Natural killer cell (primary cell): ENCODE data around the gene WNK2. TPM values are rescaled to one million over a fixed set of nuclear protein-coding genes. Genes with fewer than 3 reads are reported as not detected.

Experiments used
- ATAC-seq, 3 donors: fragments of 150-1000 bp in 2 of 3; fragments of 200-7000 bp in 1 of 3; cut with Tn5 transposase; 1 replicate in 1 of 3; 2 replicates in 2 of 3; pipeline ENCODE4 v1.10.0; 2021; ENCODE audit warnings: mild to moderate bottlenecking in 2 of 3, moderate library complexity in 2 of 3
- DNase-seq, 2 donors: peaks; one replicate each; pipeline versions ENCODE4 v3.0.0 to v3.0.0-alpha.2; 2013 to 2021; ENCODE audit warnings: mixed read lengths in 1 of 2
- H3K27ac ChIP-seq: one replicate; pipeline ENCODE4 v1.5.1; 2013; ENCODE audit warnings: mild to moderate bottlenecking, low read length
- H3K27me3 ChIP-seq: one replicate; pipeline ENCODE4 v1.6.1; 2013; ENCODE audit warnings: low read length; ENCODE audit not compliant: control insufficient read depth, insufficient read depth
- H3K36me3 ChIP-seq: one replicate; pipeline ENCODE4 v1.6.1; 2013; ENCODE audit warnings: low read length; ENCODE audit not compliant: control insufficient read depth, insufficient read depth
- H3K4me1 ChIP-seq: one replicate; pipeline ENCODE4 v1.6.1; 2013; ENCODE audit warnings: low read length; ENCODE audit not compliant: control insufficient read depth, insufficient read depth
- H3K4me3 ChIP-seq: one replicate; pipeline ENCODE4 v1.5.1; 2013; ENCODE audit warnings: low read length
- H3K9me3 ChIP-seq: one replicate; pipeline ENCODE4 v1.6.1; 2013; ENCODE audit warnings: low read length; ENCODE audit not compliant: control insufficient read depth, insufficient read depth
- H3K27ac Mint-ChIP-seq, 2 donors: one replicate each; pipeline ENCODE4 v1.8.0; 2022; ENCODE audit warnings: mild to moderate bottlenecking in 2 of 2, mixed read lengths in 2 of 2, moderate library complexity in 1 of 2
- H3K27me3 Mint-ChIP-seq, 2 donors: one replicate each; pipeline ENCODE4 v1.8.0; 2022; ENCODE audit warnings: low read depth in 2 of 2, mixed read lengths in 2 of 2
- H3K36me3 Mint-ChIP-seq: one replicate; pipeline ENCODE4 v1.8.0; 2022; ENCODE audit warnings: mixed read lengths
- H3K4me1 Mint-ChIP-seq, 2 donors: one replicate each; pipeline ENCODE4 v1.8.0; 2022; ENCODE audit warnings: mixed read lengths in 2 of 2
- H3K4me3 Mint-ChIP-seq: one replicate; pipeline ENCODE4 v1.8.0; 2022; ENCODE audit warnings: mild to moderate bottlenecking, moderate library complexity, mixed read lengths
- H3K9me3 Mint-ChIP-seq, 2 donors: one replicate each; pipeline ENCODE4 v1.8.0; 2022; ENCODE audit warnings: mixed read lengths in 2 of 2
- WGBS: methylation state at CpG from one replicate; pipeline ENCODE4 v1.1.7; 2013; ENCODE audit warnings: missing lambda C conversion rate; ENCODE audit not compliant: insufficient coverage; 5-methylcytosine and 5-hydroxymethylcytosine counted together
- intact Hi-C: fragments of 100-400 bp; cut with micrococcal nuclease; formaldehyde crosslinking; loops from one replicate; pipeline ENCODE4 v1.14.2; 2022
- total RNA-seq, 4 donors: library from RNA; stranded (reverse); fragments of 120-200 nt in 1 of 4; gene quantifications; one replicate each; pipeline versions ENCODE4 v1.2.3 to v1.2.4, GENCODE V29; 2013 to 2022
- TF ChIP-seq, protein P1 (sequence below): fragments of 200-600 bp; IDR thresholded peaks from one replicate; pipeline ENCODE4 v1.8.0; 2022; ENCODE audit warnings: antibody characterized with exemption

Gene WNK2
- total RNA-seq, 3 donors from 2014 or later (not counting 1 experiment from before 2014, with no cell fraction given), result 0.25 TPM; not detected in 2

DNA sequence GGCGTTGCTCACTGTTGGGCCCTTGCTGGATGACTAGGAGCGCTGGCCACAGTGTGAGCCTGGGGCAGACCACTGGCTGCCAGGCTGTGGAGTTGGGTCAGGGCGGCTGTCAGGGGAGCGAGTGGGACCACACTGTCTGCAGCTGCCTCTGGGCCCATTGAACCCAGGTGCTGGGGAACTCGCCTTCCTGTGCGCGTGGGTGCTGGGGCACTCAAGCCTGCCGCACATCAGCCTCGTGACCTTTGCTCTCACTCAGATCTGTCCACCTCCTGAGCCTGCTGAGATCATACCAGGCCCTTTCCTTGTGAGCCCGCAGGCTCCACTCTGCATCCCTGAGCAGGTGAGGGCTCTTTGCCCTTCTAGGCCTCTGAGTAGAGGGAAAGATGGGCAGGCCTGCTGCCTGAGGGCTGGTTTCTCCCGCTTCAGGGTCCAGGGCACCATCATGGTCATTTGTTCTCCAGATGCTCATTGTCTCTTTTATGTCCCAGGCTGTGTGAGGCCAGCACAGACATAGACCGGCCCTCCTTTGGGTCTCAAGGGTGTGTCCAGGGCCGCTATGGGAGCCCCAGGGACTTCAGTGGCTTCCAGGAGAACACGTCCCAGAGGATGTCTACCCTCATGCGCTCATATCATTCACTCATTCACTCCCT, 26.5 kb downstream of the WNK2 start:
- Histone ChIP-seq H3K27ac (no peak overlapping the region), H3K27me3 (no peaks in the 10 kb centered on the region), H3K36me3 (no peaks in the 10 kb centered on the region), H3K4me3 (no peak overlapping the region), H3K9me3 (no peaks in the 10 kb centered on the region), H3K4me1 (peaks cover 2% of the 10 kb centered on the region)
- 94% methylated on average over 15 of the region's 15 CpGs for WGBS
- intact Hi-C loops, result no loop called here
- Mint-ChIP-seq H3K27me3 (peaks cover under 1 to 2% of the 10 kb centered on the region in 2 donors), H3K36me3 (peaks cover 2% of the 10 kb centered on the region), H3K4me1 (peaks cover 0 to 4% of the 10 kb centered on the region in 2 donors), H3K4me3 (no peak overlapping the region), H3K27ac (no peak overlapping the region), H3K9me3 (peaks cover 2 to 4% of the 10 kb centered on the region in 2 donors)
- DNase-seq (no peak), ATAC-seq (no peak)
- TF ChIP-seq, protein P1, sequence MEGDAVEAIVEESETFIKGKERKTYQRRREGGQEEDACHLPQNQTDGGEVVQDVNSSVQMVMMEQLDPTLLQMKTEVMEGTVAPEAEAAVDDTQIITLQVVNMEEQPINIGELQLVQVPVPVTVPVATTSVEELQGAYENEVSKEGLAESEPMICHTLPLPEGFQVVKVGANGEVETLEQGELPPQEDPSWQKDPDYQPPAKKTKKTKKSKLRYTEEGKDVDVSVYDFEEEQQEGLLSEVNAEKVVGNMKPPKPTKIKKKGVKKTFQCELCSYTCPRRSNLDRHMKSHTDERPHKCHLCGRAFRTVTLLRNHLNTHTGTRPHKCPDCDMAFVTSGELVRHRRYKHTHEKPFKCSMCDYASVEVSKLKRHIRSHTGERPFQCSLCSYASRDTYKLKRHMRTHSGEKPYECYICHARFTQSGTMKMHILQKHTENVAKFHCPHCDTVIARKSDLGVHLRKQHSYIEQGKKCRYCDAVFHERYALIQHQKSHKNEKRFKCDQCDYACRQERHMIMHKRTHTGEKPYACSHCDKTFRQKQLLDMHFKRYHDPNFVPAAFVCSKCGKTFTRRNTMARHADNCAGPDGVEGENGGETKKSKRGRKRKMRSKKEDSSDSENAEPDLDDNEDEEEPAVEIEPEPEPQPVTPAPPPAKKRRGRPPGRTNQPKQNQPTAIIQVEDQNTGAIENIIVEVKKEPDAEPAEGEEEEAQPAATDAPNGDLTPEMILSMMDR, result no peak

DNA sequence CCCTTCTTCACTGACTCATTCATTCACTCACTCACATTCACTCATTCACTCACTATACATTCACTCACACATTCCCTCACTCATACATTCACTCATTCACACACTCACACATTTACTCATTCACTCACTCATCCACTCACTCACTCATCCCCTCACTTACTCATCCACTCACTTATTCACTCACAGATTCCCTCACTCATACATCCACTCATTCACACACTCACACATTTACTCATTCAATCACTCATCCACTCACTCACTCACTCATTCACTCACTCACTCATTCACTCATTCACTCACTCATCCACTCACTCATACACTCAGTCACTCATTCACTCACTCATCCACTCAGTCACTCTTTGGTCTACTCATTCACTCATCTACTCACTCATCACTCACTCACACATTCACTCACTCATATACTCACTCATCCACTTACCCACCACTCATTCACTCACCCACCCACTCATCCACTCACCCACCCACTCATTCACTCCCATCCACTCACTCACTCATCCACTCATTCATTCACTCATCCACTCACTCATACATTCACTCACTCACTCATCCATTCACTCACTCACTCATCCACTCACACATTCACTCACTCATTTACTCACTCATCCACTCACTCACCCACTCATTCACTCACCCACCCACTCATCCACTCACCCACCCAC, 27.2 kb downstream of the WNK2 start:
- no peaks in the 10 kb centered on the region for H3K4me1 Mint-ChIP-seq
- ATAC-seq, result no peak
- no peaks in the 10 kb centered on the region for H3K36me3 ChIP-seq
- TF ChIP-seq, protein P1, result no peak
- no peaks in the 10 kb centered on the region for H3K27me3 ChIP-seq
- peaks cover 4 to 6% of the 10 kb centered on the region in 2 donors for H3K9me3 Mint-ChIP-seq
- intact Hi-C loops, result no loop called here
- H3K36me3 Mint-ChIP-seq, result peaks cover 8% of the 10 kb centered on the region
- DNase-seq, result no peak
- H3K27ac Mint-ChIP-seq, result no peak overlapping the region
- no peaks in the 10 kb centered on the region for H3K4me1 ChIP-seq
- no peak overlapping the region for H3K4me3 ChIP-seq
- peaks cover 4% of the 10 kb centered on the region for H3K9me3 ChIP-seq
- H3K27me3 Mint-ChIP-seq, result peaks cover 5 to 8% of the 10 kb centered on the region in 2 donors
- H3K4me3 Mint-ChIP-seq, result no peak overlapping the region
- H3K27ac ChIP-seq, result no peak overlapping the region

DNA sequence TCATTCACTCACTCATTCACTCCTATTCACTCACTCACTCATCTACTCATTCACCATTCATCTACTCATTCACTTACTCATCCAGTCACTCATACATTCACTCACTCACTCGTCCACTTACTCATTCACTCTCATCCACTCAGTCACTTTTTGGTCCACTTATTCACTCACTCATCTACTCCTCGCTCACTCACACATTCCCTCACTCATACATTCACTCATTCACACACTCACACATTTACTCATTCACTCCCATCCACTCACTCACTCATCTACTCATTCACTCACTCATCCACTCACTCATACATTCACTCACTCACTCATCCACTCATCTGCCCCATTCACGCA, 27.7 kb downstream of the WNK2 start:
- H3K9me3 Mint-ChIP-seq, result peaks cover 4 to 6% of the 10 kb centered on the region in 2 donors
- H3K27ac Mint-ChIP-seq, result no peak overlapping the region
- Histone ChIP-seq H3K27ac (no peak overlapping the region), H3K36me3 (no peaks in the 10 kb centered on the region), H3K27me3 (no peaks in the 10 kb centered on the region), H3K9me3 (peaks cover 4% of the 10 kb centered on the region), H3K4me1 (no peaks in the 10 kb centered on the region), H3K4me3 (no peak overlapping the region)
- DNase-seq, result no peak
- TF ChIP-seq, protein P1, result no peak
- no peak overlapping the region for H3K4me3 Mint-ChIP-seq
- 88% methylated on average over 3 of the region's 3 CpGs for WGBS
- H3K36me3 Mint-ChIP-seq, result peaks cover 8% of the 10 kb centered on the region
- no peak for ATAC-seq
- no peaks in the 10 kb centered on the region for H3K4me1 Mint-ChIP-seq
- intact Hi-C loops, result no loop called here
- H3K27me3 Mint-ChIP-seq, result peaks cover 5 to 8% of the 10 kb centered on the region in 2 donors
